C4-2B (cell line): Measurements from ENCODE around the gene DGKD.

Source experiments
- CTCF ChIP-seq: fragments of 450-650 bp; conservative IDR thresholded peaks from 2 replicates; pipeline ENCODE4 v1.5.1; 2017; ENCODE audit warnings: mild to moderate bottlenecking
- ZFX ChIP-seq: fragments of 450-650 bp; IDR thresholded peaks from 2 replicates; pipeline ENCODE4 v1.6.1; 2017

- no peak for TF ChIP-seq CTCF
- TF ChIP-seq ZFX = no peak
These were observed 32.9 kb downstream of the DGKD start for GRCh38 chr2:233387225-233387624.
